Vagina (tissue), 2 donors: Measurements from ENCODE around the gene CTU2.

ENCODE experiments used
- CTCF ChIP-seq, 3 experiments: fragments of 450-650 bp in 2 of 3; fragments of 200-600 bp in 1 of 3; sonication (generic) in 1 of 3; IDR thresholded peaks; one replicate each; pipeline ENCODE4 v1.5.1; 2017 to 2019; ENCODE audit warnings: antibody characterized with exemption in 3 of 3, mild to moderate bottlenecking in 2 of 3, moderate library complexity in 2 of 3
- POLR2A ChIP-seq, 2 donors: fragments of 450-650 bp; IDR thresholded peaks; one replicate each; pipeline ENCODE4 v1.6.1; 2017; ENCODE audit warnings: antibody characterized with exemption in 2 of 2, mild to moderate bottlenecking in 2 of 2, moderate library complexity in 2 of 2

DNA sequence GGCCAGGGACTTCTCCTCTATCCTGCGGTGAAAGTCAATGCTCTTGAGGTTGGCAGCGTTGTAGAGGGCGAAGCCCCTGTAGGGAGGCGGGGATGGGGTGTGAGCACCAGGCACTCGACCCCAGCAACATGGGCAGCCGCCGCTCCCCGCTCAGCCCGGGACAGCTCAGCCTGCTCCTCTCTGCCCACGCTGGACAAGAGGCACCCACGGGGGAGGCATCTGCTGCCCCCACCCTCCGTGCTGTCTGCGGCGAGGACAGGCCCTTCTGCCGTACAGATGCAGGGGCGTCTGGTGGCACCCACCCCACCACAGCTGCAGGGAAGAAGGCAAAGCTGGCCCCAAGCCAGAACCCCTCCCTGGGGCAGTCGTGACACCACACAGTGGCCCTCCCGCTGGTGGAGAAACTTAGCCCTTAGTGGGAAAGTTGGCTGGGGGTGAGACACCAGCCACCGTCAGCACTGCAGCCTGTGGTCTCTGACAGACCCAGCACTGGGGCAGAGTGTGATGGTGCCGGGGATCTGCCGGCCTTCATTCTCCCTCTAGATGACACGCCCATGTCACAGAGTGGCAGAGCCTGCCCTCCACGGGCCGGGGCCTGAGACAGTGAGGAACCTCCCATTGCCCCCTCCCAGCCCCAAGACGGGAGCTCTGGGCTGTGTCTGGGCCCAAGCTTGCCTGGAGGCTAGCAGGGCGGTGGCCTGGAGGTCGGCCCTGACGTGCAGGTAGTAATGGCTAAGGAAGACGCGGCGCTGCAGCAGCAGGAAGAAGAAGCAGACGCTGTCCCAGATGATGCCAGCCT, 19.5 kb downstream of the CTU2 start:
- TF ChIP-seq CTCF (IDR thresholded peaks at IDR 0.05) (no peak), POLR2A (IDR thresholded peaks at IDR 0.05) (no peak)
